ENCODE measurements around the gene TGFBR1.
"Not testable (repeated sequence)": the region's sequence is repeated elsewhere in the genome, so short reads cannot be mapped to it uniquely, and the experiment has no call there.

Gene TGFBR1

DNA sequence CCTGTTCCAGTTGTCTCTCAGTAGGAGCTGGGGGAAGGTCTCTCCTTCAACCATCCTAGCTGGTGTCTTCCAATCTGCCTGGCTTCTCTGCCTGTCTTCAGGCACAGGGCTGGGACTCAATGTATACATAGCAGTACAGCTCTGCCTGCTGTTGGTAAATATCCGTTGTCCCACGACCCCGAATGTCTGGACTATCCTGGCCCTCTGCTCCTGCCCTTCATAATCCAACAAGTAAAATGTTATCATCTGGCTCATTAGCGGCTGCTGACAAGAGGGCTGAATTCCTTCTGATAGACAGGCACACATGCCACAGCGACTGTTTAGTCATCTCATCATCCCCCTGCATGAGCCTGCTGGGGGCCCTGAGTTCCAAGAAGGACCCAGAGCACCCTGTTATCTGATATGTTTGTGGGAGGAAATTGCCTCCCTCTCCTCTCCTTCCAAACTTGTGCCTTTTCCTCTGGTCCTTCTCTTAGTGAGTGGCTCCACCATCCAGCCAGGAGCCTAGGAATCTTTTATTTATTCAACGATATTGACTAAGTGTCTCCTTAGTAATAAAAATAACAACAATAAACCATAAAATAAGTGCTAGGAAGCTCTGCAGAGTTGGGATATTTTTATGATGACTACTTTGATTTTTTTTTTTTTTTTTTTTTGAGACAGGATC is 29.5 kb upstream of the TGFBR1 start:
- in situ Hi-C loops (cut with HindIII; ENCODE audit: low sequenced_read_pairs), result no loop called here

- in situ Hi-C loops (cut with HindIII; ENCODE audit: low sequenced_read_pairs), result no loop called here
Observed at GRCh38 chr9:99076030-99076429, 28.9 kb upstream of the TGFBR1 start.

- in situ Hi-C loops (cut with HindIII; ENCODE audit: low sequenced_read_pairs), result no loop called here
Observed at GRCh38 chr9:99076483-99077171, 28.3 kb upstream of the TGFBR1 start.

DNA sequence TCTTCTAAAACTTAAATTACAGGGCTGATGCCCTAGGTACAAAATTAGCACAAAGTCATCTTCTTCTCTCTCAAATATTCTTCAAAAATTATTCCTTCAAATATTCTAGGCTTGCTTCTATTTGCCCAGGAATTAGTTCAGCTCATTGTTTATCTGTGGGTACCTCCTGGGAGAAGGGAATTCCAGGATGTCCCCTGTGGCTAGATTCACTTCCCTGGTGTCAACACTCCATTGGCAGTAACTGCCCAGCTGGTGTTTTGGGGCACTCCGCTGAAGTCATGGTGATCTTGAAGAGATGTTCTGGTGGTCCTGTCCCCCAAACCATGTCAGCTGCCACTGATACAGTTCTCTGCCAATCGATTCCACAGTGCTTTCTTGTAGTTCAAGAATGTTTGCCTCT is 26.2 kb upstream of the TGFBR1 start:
- in situ Hi-C loops (cut with HindIII; ENCODE audit: low sequenced_read_pairs), result no loop called here

DNA sequence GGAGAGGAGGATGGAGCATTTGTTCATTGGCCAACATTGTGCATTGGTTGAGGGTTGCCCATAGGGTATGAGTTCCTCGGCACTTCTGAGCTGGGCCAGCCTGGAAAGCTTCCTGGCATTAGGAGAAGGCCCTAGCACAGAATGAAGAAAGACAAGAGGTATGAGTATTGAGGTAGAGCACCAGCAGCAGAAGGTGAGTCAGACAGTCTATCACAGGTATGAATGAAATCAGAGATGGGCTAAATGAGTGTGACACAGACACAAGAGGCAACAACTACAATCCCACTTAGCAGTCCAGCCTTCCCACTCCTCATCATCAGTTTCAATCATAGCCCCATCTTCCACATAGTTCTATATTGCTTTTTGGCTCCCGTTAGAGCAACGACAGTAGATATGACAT is 25.4 kb upstream of the TGFBR1 start:
- in situ Hi-C loops (cut with HindIII; ENCODE audit: low sequenced_read_pairs), result no loop called here

- in situ Hi-C loops (cut with HindIII; ENCODE audit: low sequenced_read_pairs), result no loop called here
Observed at GRCh38 chr9:99083051-99083450, 21.9 kb upstream of the TGFBR1 start.

DNA sequence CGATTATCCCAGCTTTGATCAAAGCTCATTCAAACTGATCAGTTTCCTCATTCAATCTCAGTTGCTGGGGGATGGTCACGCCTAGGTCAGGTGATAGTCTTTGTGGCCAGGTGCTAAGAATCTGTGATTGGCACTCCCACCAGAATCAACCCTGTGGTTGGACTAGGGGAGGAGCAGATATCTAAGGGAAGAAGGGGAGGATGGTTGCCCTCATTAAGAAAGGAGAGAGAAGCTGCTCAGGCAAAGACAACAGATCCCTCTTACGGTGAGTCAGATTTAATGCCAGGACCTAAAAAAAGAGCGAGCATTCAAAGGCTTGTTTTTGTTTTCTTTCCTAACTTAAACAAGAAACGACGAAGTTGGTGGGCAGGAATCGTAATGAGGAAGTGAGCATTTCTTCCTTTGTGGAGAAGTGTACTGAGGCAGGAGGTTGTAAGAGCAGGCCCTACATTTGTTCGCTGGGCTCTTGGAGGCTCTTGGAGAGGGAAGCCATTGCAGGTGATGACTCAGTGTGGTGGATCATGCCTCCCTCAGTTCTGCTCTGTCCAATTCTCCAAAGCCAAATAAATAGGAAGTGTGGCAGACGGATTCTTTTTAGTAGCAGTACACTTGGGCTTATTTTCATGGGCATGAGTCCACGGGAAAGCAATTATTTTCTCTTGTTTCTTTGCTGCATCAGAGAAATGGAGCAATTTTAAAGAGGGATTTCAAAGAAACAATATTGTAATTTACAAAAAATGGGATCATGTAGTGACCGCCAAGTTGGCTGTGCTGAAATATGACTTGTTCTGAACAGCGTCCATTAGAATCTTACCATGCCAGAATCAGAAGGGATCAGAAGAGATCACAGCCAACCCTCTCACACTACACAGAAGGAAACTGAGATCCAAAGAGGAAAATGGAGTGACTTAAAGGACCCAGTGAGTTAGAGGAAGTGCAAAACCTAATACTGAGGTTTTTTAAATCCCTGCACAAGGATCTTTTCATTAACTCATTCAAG is 18.7 kb upstream of the TGFBR1 start:
- in situ Hi-C loops (cut with HindIII; ENCODE audit: low sequenced_read_pairs), result no loop called here

- in situ Hi-C loops (cut with HindIII; ENCODE audit: low sequenced_read_pairs), result no loop called here
Observed at GRCh38 chr9:99087462-99087861, 17.5 kb upstream of the TGFBR1 start.

GRCh38 chr9:99090336-99091130 is 14.4 kb upstream of the TGFBR1 start:
- in situ Hi-C loops (cut with HindIII; ENCODE audit: low sequenced_read_pairs), result no loop called here

GRCh38 chr9:99092643-99093491 is 12.0 kb upstream of the TGFBR1 start:
- in situ Hi-C loops (cut with HindIII; ENCODE audit: low sequenced_read_pairs), result no loop called here

GRCh38 chr9:99093492-99093791 is 11.5 kb upstream of the TGFBR1 start:
- in situ Hi-C loops (cut with HindIII; ENCODE audit: low sequenced_read_pairs), result no loop called here

- in situ Hi-C loops (cut with HindIII; ENCODE audit: low sequenced_read_pairs), result no loop called here
Observed at GRCh38 chr9:99095565-99095964, 9.3 kb upstream of the TGFBR1 start.

- in situ Hi-C loops (cut with HindIII; ENCODE audit: low sequenced_read_pairs), result no loop called here
Observed at GRCh38 chr9:99096409-99096808, 8.5 kb upstream of the TGFBR1 start.

DNA sequence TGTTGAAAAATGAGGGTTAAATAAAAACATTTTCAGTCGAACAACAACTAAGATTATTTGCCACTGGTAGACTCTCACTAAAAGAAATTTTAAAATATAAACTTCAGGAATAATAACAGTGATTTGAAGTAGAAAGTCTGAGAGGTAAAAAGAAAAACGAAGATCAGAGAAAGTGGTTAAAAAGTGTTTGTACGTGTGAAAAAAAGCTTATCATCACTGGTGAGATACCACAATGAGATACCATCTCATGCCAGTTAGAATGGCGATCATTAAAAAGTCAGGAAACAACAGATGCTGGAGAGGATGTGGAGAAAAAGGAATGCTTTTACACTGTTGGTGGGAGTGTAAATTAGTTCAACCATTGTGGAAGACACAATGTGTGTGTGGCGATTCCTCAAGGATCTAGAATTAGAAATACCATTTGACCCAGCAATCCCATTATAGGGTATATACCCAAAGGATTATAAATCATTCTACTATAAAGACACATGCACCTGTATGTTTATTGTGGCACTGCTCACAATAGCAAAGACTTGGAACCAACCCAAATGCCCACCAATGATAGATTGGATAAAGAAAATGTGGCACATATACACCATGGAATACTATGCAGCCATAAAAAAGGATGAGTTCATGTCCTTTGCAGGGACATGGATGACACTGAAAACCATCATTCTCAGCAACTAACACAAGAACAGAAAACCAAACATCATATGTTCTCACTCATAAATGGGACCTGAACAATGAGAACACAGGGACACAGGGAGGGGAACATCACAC is 4.9 kb upstream of the TGFBR1 start:
- in situ Hi-C loops (cut with HindIII; ENCODE audit: low sequenced_read_pairs), result not testable (repeated sequence)

- in situ Hi-C loops (cut with HindIII; ENCODE audit: low sequenced_read_pairs), result no loop called here
Observed at GRCh38 chr9:99101271-99101670, 3.6 kb upstream of the TGFBR1 start.

GRCh38 chr9:99101812-99102211 is 3.1 kb upstream of the TGFBR1 start:
- in situ Hi-C loops (cut with HindIII; ENCODE audit: low sequenced_read_pairs), result no loop called here

GRCh38 chr9:99103054-99103895 is 1.6 kb upstream of the TGFBR1 start:
- in situ Hi-C loops (cut with HindIII; ENCODE audit: low sequenced_read_pairs), result no loop called here

- in situ Hi-C loops (cut with HindIII; ENCODE audit: low sequenced_read_pairs), result no loop called here
Observed at GRCh38 chr9:99103901-99104458, 933 bp upstream of the TGFBR1 start.

Data from DLD1 (cell line).